HEK293T (cell line): ENCODE data around the gene PARP4.
"Not testable (repeated sequence)": the region's sequence is repeated elsewhere in the genome, so short reads cannot be mapped to it uniquely, and the experiment has no call there.

Experiments used
- CTCF ChIA-PET: fragments of 350-600 bp; formaldehyde crosslinking; extraction: SDS; loops from one replicate; lab custom pipeline; 2021; ENCODE audit warnings: antibody characterized with exemption, inconsistent platforms; lab: Yijun Ruan, JAX
- POLR2A ChIA-PET: fragments of 350-600 bp; formaldehyde crosslinking; extraction: SDS; loops from one replicate; lab custom pipeline; 2020; ENCODE audit warnings: antibody characterized with exemption, inconsistent platforms; lab: Yijun Ruan, JAX
- DNase-seq: peaks from one replicate; pipeline ENCODE4 v3.0.0; 2012; ENCODE audit warnings: mixed read lengths; ENCODE audit errors: extremely low spot score
- ARNT ChIP-seq: fragments of 450-650 bp; IDR thresholded peaks from 2 replicates; pipeline ENCODE4 v1.6.1; 2017; ENCODE audit warnings: mild to moderate bottlenecking
- BHLHE40 ChIP-seq: fragments of 450-650 bp; IDR thresholded peaks from 2 replicates; pipeline ENCODE4 v1.6.1; 2016; ENCODE audit warnings: mild to moderate bottlenecking, moderate library complexity, borderline replicate concordance
- CTBP1 ChIP-seq: fragments of 450-650 bp; IDR thresholded peaks from 2 replicates; pipeline ENCODE4 v1.6.1; 2016; ENCODE audit warnings: borderline replicate concordance
- ELF4 ChIP-seq: fragments of 450-650 bp; IDR thresholded peaks from 2 replicates; pipeline ENCODE4 v1.6.1; 2017; ENCODE audit warnings: antibody characterized with exemption
- FOXA1 ChIP-seq: fragments of 450-650 bp; IDR thresholded peaks from 2 replicates; pipeline ENCODE4 v1.6.1; 2016; ENCODE audit warnings: mild to moderate bottlenecking
- FOXK2 ChIP-seq: fragments of 450-650 bp; IDR thresholded peaks from 2 replicates; pipeline ENCODE4 v1.6.1; 2016; ENCODE audit warnings: mild to moderate bottlenecking
- FOXM1 ChIP-seq: fragments of 450-650 bp; IDR thresholded peaks from 2 replicates; pipeline ENCODE4 v1.6.1; 2017; ENCODE audit warnings: mild to moderate bottlenecking, borderline replicate concordance
- HDGF ChIP-seq: fragments of 450-650 bp; IDR thresholded peaks from 2 replicates; pipeline ENCODE4 v1.6.1; 2017; ENCODE audit warnings: antibody characterized with exemption, borderline replicate concordance
- L3MBTL2 ChIP-seq: fragments of 450-650 bp; conservative IDR thresholded peaks from 2 replicates; pipeline ENCODE4 v1.6.1; 2016; ENCODE audit warnings: mild to moderate bottlenecking
- LEF1 ChIP-seq: fragments of 450-650 bp; IDR thresholded peaks from 2 replicates; pipeline ENCODE4 v1.6.1; 2017; ENCODE audit warnings: mild to moderate bottlenecking, borderline replicate concordance
- NFRKB ChIP-seq: fragments of 450-650 bp; IDR thresholded peaks from 2 replicates; pipeline ENCODE4 v1.6.1; 2016; ENCODE audit warnings: mild to moderate bottlenecking, moderate library complexity
- SP1 ChIP-seq: fragments of 450-650 bp; IDR thresholded peaks from 2 replicates; pipeline ENCODE4 v1.6.1; 2017
- SUZ12 ChIP-seq: fragments of 450-650 bp; IDR thresholded peaks from 2 replicates; pipeline ENCODE4 v1.6.1; 2016; ENCODE audit warnings: mild to moderate bottlenecking
- TARDBP ChIP-seq: fragments of 450-650 bp; IDR thresholded peaks from 2 replicates; pipeline ENCODE4 v1.6.1; 2016
- ZNF384 ChIP-seq: fragments of 450-650 bp; IDR thresholded peaks from 2 replicates; pipeline ENCODE4 v1.6.1; 2016
- TF ChIP-seq, protein P1 (sequence below): fragments of 450-650 bp; IDR thresholded peaks from 2 replicates; pipeline ENCODE4 v1.6.1; 2016

Gene PARP4

DNA sequence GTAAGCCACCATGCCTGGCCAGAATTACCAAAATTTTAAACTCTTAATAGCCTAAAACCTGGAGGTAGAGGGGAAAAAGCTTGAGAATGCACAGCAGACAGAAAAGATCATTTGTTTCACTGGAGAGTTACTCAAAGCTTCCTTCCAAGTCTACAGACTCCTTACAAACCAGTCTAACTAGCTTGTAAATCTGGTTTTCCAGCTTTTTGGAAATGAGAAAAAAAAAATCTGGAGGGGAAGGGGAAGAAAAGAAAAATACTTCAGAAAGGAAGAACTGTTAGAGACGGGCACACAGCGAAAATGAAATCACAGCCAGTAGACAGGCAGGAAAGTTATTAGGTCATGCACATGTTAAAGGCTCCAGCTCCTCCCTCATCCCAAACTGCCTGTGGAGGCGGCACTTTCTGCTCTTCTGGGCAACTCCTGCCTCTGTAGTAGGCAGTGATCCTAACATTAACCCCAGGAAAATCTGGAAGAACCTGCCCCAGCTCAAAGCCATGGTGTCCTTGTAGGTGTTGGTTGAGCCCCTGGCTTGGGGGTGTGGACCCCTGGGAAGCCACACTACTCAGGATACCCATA is 17.3 kb downstream of the PARP4 start:
- POLR2A ChIA-PET, result no interaction called here
- no peak for TF ChIP-seq ZNF384
- no peak for TF ChIP-seq BHLHE40
- no peak for TF ChIP-seq FOXK2
- no peak for TF ChIP-seq FOXA1
- TF ChIP-seq SUZ12, result no peak
- TF ChIP-seq L3MBTL2, result no peak
- TF ChIP-seq, protein P1, sequence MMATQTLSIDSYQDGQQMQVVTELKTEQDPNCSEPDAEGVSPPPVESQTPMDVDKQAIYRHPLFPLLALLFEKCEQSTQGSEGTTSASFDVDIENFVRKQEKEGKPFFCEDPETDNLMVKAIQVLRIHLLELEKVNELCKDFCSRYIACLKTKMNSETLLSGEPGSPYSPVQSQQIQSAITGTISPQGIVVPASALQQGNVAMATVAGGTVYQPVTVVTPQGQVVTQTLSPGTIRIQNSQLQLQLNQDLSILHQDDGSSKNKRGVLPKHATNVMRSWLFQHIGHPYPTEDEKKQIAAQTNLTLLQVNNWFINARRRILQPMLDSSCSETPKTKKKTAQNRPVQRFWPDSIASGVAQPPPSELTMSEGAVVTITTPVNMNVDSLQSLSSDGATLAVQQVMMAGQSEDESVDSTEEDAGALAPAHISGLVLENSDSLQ, result no peak
- no peak for TF ChIP-seq ELF4
- TF ChIP-seq SP1, result no peak
- TF ChIP-seq TARDBP, result no peak
- no peak for TF ChIP-seq NFRKB
- no peak for TF ChIP-seq LEF1
- no peak for TF ChIP-seq CTBP1
- no peak for TF ChIP-seq FOXM1
- TF ChIP-seq HDGF, result no peak
- no peak for TF ChIP-seq ARNT
- DNase-seq, result no peak
- CTCF ChIA-PET, result no interaction called here

DNA sequence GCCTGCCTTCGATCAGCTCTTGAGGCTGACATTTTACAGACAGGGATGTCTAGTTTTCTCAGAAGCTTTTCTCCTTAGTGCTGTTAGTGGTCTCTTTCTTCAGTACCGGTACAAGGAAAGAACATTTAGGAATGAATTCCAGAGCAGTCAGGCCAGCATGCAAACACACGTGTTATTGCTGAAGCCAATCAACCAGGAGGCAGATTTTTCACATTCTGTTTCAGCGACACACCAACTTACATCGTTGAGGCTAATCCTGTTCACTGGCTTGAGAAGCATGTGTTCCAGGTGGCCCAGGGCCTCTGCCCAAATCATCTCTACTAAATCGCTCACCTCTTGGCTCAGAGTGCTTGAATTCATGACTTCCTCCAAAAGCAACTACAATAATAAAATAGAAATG is 19.2 kb downstream of the PARP4 start:
- POLR2A ChIA-PET, result no interaction called here
- CTCF ChIA-PET, result no interaction called here
- TF ChIP-seq NFRKB (no peak), L3MBTL2 (no peak), SUZ12 (no peak), CTBP1 (no peak), ZNF384 (no peak), FOXA1 (no peak), HDGF (no peak), ARNT (no peak), FOXM1 (no peak), ELF4 (no peak), TARDBP (no peak)
- DNase-seq, result no peak

DNA sequence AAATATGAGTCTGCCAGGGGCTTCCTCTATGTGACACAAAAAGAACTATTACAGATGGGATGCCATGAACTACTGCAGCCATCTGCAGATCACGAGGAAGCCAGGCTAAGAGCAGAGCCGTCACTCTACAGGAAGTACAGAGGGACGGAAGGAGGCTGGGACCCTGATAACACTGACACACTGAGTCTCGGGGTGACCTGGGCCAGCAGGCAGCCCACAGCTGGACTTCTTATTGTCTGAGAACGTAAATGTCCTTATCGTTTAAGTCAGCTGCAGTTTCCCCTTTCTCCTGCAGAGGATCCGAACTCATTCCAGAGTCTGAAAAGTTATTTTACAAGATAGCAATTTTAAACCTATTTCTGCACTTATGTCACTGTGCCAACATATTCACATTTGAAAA is 20.7 kb downstream of the PARP4 start:
- DNase-seq, result no peak
- ChIA-PET POLR2A (no interaction called here), CTCF (no interaction called here)
- TF ChIP-seq ELF4 (no peak), CTBP1 (no peak)

DNA sequence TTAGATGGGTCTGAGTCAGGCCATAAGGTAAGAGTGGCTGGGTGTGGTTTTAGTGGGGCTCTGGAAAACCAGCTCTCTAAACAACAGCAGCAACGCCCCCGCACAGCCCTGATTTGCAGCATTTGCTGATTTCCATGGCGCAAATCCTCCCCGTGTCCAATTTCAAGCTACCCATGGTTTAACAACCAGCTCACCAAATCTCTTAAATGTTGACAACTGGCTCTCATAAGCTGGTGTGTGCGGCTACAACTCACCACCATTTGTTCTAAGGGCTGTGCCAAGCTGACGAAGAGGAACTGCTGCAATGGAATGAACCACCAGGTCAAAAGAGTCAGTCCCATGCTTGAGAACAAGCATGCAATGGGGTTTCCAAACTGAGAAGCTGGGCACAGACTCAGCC is 22.9 kb downstream of the PARP4 start:
- DNase-seq, result no peak
- TF ChIP-seq ARNT, result no peak
- TF ChIP-seq, protein P1, result no peak
- no peak for TF ChIP-seq L3MBTL2
- no peak for TF ChIP-seq TARDBP
- no peak for TF ChIP-seq HDGF
- TF ChIP-seq NFRKB, result no peak
- TF ChIP-seq FOXK2, result no peak
- TF ChIP-seq FOXM1, result no peak
- TF ChIP-seq SUZ12, result no peak
- no peak for TF ChIP-seq FOXA1
- no peak for TF ChIP-seq SP1
- no peak for TF ChIP-seq CTBP1
- no peak for TF ChIP-seq ELF4
- no peak for TF ChIP-seq ZNF384
- no peak for TF ChIP-seq BHLHE40
- CTCF ChIA-PET, result no interaction called here
- POLR2A ChIA-PET, result no interaction called here

DNA sequence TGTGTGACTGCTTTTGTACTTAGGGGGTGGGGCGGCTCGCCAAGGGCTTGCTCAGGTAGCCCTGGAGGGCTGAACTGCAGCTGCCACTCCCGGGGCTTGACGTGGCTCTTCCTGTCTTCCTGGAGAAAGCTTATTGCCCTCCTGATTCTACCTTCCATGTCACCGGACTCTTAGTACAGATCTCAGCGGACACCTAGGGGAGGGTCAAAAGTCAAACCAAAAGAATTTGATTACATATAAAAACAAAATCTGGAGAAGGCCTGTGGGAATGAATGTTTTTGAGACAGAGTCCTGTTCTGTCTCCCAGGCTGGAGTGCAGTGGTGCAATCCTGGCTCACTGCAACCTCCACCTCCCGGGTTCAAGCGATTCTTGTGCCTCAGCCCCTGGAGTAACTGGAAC is 24.5 kb downstream of the PARP4 start:
- POLR2A ChIA-PET, result not testable (repeated sequence)

DNA sequence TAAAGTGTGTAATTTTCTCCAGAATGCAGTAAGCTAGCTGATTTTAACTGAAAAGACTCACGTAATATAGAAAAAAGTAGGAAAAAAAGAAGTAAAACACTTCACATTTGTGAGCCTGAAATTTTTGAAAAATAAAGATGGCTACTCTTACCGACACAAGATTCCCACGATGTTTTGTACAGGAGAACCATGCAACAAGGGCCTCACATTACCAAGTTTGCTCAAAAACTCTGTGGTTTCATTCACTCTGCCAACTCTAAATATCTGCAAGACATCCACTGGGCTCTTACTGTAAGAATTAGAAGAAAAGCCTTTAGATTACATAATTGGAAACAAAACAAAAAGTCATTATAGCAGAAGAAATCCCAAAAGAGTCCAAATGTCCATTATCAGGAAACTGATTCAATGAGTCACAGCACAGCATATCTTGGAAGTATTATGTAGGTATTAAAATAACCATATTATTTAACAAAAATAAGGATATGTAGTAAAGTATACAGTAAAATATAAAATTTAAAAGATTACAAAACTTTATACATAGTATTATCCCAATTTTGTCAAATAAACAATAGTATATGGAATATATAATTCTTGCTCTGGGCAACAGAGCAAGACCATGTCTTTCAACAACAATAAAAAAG is 26.4 kb downstream of the PARP4 start:
- DNase-seq, CTCF ChIA-PET, POLR2A ChIA-PET: not testable (repeated sequence)

More for the DNA sequence above, 24.5 kb downstream of the PARP4 start:
- CTCF ChIA-PET, DNase-seq: not testable (repeated sequence)

DNA sequence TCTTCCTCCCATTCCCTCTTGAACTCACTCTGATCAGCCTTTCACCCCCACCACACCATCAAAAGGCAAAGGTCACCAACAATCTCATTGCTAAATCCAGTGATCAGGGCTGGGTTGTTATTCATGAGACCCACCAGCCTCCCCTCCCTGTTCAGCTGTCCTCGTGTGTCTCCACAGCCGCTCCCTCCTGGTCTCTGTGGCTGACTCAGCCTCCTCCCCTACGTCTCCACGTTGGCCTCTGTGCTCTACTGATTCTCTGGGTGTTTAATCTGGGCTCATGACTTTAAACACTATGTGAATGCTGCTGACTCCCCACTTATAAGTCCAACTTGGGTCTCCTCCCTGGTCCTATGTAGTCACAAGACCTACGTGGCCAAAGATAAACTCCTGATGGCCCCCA is 38.9 kb downstream of the PARP4 start:
- TF ChIP-seq SUZ12 (no peak), ARNT (no peak), ZNF384 (no peak), BHLHE40 (no peak), CTBP1 (no peak), LEF1 (no peak), L3MBTL2 (no peak), FOXK2 (no peak), SP1 (no peak), TARDBP (no peak), FOXA1 (no peak), ELF4 (no peak), NFRKB (no peak), FOXM1 (no peak), HDGF (no peak)
- TF ChIP-seq, protein P1, result no peak
- POLR2A ChIA-PET, result no interaction called here
- DNase-seq, result no peak
- CTCF ChIA-PET, result no interaction called here

DNA sequence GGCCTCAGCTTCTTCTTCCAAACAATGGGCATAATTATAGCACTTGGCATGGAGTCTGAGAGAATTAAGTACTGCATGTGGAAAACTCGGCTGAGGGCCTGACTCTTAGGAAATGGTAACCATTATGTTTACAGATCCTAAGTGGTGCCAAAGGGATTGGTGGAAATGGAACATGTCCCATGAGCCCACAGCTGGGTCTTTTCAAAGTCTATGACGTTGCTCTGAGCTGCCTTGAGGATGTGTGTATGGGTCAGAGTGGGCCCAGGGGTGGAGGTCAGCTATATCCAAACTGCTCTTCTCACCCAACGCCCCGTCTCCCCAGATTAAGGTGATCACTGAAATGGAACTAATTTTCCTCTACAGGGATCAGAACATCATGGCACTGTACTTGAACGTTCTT is 40.4 kb downstream of the PARP4 start:
- POLR2A ChIA-PET, DNase-seq, CTCF ChIA-PET: not testable (repeated sequence)
